NOMO-1 (cell line): Measurements from ENCODE around the gene CHP2.

Experiments
- DNase-seq, 2 experiments: peaks; one replicate each; lab custom pipeline; 2025; ENCODE audit not compliant: unreplicated experiment in 2 of 2; lab: John Stamatoyannopoulos, UW

CHP2 gene

DNA sequence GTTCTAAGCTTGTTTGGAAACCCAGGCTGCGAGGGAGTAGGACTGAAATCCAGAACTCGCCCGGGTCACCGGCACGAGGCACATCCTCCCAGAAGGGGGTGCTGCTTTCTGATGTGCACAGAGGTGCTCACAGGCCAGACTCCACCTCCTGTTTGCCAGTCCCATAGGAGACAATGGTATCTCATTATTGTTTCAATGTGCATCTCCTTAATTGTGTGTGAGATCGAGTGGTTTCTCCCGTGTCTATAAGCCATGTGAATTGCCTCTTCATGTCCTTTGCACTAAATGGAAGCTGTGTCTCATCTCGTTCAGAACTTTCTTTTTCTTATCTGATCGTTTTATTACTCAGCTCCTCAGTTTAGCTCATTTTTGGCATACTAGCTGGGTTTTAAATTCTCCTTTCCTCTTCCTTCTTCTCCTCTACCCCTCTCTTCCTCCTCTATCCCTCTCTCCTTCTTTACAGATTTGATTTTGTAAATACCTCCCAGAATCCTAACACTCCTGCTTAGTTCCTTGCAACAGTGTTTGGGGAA lies 48.8 kb downstream of the CHP2 start:
- DNase-seq: peak; percentile 54 to 57

DNA sequence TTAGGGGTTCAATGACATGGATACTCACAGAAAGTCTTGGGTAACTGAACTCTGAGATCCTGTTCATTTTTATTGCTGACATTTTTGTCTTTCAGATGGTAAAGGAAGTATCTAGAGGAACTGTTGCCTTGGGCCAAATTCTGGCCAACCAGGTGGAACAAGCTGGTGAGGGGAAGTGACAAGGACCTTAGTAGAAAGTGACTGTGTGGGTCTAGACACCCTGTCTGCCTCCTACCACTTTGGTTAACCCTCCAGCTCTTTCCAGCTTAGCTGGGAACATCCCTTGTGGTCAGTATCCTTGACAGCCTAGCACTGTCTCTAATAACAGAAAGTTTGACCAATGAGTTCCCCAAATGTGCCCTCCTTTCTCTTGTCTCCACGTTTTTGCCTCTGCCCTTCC lies 52.2 kb downstream of the CHP2 start:
- DNase-seq: peak; percentile 39 to 73
